Eye (tissue), 1 donor: ENCODE measurements around the gene MCIDAS.

Experiments
- DNase-seq: peaks from one replicate; pipeline ENCODE4 v3.0.0-alpha.2; 2015

Gene MCIDAS

GRCh38 chr5:55226934-55227663 is at the start of gene MCIDAS:
TSS of gene MCIDAS (minus strand) at chr5:55227315. CDS start at chr5:55227138, 177 bp downstream.
- peak; percentile 73 for DNase-seq

GRCh38 chr5:55276771-55277170 is 49.7 kb upstream of the MCIDAS start:
- DNase-seq: no peak

DNA sequence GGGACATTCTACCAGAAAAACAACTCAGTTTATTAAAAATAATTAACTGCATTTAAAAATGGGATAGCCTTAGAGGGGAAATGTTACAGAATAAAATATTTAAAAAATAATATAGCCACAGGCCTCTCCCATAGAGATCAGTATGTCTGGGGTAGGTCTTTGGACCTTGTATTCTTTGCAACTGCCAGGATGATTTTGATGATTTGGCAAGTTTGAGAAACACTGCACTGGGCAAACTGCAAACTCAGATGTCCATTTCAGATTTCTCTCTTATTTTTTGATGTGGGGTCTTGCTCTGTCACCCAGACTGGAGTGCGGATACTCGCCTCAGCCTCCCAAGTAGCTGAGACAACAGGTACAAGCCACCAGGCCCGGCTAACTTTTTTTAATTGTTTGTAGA is 31.2 kb upstream of the MCIDAS start:
- no peak for DNase-seq

DNA sequence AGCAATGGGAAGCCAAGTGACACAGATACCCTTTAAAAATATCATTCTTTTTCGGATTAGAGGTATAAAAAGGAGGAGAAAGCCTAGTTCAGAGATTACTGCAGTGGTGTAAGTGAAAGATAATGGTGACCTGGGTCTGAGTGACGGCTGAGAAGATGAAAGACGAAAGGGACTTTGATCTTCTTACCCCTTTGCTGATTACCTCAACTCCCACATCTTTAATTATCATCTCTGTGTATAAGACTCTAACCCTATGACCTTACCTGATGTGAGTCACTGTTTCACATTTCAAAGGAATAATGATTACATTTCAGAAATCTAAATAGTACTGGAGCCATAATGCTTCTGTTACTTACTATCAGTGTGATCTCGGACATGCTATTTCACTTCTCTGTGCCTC is 27.7 kb upstream of the MCIDAS start:
- DNase-seq: no peak

GRCh38 chr5:55250064-55250463 is 22.9 kb upstream of the MCIDAS start:
- DNase-seq: no peak

- no peak for DNase-seq
Measured at GRCh38 chr5:55241746-55242145, 14.6 kb upstream of the MCIDAS start.

- DNase-seq: peak; percentile 8
Measured at GRCh38 chr5:55236800-55237199, 9.7 kb upstream of the MCIDAS start.

- peak; percentile 79 for DNase-seq
Measured at GRCh38 chr5:55234121-55234700, 7.1 kb upstream of the MCIDAS start.

- peak; percentile 91 for DNase-seq
Measured at GRCh38 chr5:55232985-55233928, 6.1 kb upstream of the MCIDAS start, which contains the start of gene CCNO. TSS of gene CCNO (minus strand) at chr5:55233608. CDS start at chr5:55233523, 85 bp downstream.

GRCh38 chr5:55232271-55232984 is 5.3 kb upstream of the MCIDAS start:
- DNase-seq: peak; percentile 76

GRCh38 chr5:55231919-55232270 is 4.8 kb upstream of the MCIDAS start:
- peak; percentile 75 for DNase-seq

DNA sequence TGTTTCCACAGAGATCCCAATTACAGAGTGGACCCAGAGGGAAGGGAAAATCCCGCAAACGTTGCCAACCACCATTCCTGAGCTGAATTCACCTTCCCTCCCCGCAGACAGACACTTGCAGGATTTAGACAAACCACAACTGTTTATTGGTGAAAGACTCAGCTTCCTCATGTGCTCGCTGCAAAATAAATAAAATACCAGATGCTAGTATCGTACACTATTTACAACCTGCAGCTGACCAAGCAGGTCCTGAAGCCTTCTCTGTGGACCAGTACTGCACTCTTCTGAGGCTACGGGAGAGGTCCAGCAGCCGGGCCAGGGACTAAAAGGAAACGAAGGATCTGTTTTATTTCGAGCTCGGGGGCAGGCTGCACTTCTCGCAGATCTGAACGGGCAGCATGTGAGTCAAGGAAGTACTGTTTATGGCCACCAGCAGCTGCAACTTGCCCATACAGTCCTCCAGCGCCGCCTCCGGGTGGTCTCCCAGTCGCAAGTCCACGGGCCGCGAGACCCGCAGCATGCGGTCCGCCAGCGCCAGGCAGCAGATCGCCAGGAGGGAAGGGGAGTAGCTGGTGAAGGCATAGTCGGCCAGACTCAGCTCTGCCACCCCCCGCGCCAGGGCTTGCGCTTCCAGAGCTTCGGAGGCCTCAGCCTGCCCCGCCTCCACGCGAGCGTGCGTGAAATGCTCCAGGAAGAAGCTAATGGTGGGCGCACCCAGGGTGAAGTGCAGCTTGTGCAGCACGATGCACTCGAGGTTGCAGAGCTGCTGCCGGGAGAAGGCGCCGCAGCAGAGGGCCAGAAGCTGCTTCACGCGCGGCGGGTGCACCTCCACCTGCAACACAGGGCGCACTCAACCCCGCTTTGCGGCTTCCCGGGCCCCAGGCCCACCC is 4.2 kb upstream of the MCIDAS start:
- peak; percentile 74 for DNase-seq

- peak; percentile 21 for DNase-seq
Measured at GRCh38 chr5:55230086-55230629, 3.0 kb upstream of the MCIDAS start.

GRCh38 chr5:55227664-55228430 is 732 bp upstream of the MCIDAS start:
- peak; percentile 71 for DNase-seq

GRCh38 chr5:55226027-55226933 is 835 bp downstream of the MCIDAS start:
- DNase-seq: peak; percentile 89

DNA sequence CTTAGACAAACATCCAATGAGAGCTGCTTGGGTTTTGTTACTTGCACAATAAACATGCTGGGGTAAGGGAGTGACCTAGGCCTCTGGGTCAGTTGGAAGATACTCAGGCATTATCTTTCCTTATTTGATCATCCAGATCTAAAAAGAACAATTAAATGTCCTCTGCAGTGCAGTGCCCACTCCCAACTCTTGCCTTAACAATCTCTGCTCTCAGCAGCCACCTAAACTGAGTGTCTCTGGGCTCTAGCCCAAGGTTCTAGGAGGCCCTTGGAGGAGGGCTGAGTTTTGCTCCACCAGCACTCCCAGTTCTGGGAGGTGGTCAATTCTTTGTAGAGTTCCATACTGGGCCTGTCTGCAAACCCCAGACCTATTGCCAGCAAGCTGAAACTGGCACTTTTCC is 1.8 kb downstream of the MCIDAS start:
- DNase-seq: no peak

DNA sequence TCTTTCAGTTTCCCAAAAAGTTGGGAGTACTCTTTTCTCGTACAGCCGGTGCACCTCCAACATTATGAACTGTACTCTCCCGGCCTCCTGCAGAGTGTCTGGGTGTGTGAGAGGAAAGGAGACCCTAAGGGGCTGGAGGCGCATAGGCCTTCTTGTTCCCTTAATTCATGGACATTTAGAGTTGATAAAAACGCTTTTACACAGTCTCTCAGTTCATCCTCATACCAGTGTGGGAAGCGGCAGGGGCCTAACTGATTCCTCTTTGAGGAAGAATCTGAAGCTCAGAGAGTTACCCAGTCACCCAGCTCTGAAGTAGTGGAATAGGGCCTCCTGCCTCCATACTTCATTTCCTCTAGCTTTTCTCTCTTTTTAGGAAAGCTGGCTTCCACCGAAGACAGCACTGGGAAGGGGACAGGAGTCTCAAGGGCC is 3.3 kb downstream of the MCIDAS start:
- DNase-seq: no peak

- DNase-seq: peak; percentile 77
Measured at GRCh38 chr5:55222985-55223811, 3.9 kb downstream of the MCIDAS start.
